GM12874 (cell line): ENCODE data around the gene ADPRM.

ENCODE experiments used
- TF ChIP-seq, protein P1 (sequence below): IDR thresholded peaks from 2 replicates; pipeline ENCODE4 v1.5.1; 2011; ENCODE audit warnings: low read depth, mild to moderate bottlenecking, control low read depth, low read length, moderate library complexity; ENCODE audit not compliant: insufficient read depth

Gene ADPRM

DNA sequence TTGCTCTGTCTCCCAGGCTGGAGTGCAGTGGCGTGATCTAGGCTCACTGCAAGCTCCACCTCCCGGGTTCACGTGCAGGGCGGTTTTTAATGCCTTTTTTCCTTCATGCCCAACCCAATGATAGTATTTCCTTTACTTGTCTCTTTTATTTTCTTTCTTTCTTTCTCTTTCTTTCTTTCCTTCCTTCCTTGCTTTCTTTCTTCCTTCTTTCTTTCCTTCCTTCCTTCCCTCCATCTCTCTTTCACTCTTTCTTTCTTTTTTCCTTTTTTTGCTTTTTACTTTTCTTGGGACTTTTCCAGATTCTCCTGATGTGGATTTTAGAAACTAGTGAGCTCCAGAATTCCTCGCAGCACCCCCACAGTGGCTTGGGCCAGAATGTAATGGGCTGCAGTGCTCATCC, 43.4 kb upstream of the ADPRM start:
- TF ChIP-seq, protein P1, sequence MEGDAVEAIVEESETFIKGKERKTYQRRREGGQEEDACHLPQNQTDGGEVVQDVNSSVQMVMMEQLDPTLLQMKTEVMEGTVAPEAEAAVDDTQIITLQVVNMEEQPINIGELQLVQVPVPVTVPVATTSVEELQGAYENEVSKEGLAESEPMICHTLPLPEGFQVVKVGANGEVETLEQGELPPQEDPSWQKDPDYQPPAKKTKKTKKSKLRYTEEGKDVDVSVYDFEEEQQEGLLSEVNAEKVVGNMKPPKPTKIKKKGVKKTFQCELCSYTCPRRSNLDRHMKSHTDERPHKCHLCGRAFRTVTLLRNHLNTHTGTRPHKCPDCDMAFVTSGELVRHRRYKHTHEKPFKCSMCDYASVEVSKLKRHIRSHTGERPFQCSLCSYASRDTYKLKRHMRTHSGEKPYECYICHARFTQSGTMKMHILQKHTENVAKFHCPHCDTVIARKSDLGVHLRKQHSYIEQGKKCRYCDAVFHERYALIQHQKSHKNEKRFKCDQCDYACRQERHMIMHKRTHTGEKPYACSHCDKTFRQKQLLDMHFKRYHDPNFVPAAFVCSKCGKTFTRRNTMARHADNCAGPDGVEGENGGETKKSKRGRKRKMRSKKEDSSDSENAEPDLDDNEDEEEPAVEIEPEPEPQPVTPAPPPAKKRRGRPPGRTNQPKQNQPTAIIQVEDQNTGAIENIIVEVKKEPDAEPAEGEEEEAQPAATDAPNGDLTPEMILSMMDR = no peak

DNA sequence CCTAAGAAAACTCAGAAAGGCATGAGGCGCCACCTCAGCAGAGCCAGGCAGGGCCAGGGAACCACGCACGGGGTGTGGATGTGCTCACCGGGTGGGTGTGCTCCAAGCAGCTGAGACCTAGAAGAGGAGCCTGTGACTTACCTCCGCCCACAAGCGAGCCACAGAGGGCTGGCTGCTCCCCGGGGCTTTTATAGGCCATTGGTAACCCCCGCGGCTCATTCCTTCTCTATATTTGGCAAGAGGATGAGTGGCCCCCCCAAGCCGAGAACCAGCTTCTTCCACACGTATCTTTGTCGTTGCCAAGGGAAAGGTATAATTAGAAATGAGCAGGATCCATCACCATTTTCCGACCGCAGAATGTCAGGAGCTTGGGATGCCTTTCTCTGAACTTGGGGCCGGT, 40.2 kb upstream of the ADPRM start, which contains the start of gene MYH3:
Gene MYH3 (minus strand): TSS at position 162 of the 400 bp plus-strand sequence. CDS start 2,245 bp downstream, outside the sequence.
- TF ChIP-seq, protein P1 = no peak

- TF ChIP-seq, protein P1 = no peak
Observed at GRCh38 chr17:10657879-10658278, 39.5 kb upstream of the ADPRM start.

DNA sequence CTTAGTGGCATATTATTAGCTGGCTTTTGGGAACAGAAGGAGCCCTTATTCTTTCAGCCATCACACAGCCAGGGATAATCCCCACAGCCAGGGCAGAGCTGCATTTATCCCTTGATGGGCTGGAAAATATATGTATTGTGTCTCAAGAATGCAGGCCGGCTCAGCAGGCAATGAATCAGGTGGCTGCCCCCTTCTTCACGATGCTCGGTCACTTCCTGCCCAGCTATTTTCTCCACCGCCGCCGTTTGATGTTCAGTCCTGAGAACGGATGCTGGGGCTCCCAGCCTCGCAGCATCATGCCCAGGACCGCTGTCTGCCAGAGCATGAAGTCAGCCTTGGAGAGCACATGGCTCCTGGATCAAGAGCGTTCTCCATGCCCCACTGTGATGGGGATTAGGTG, 36.0 kb upstream of the ADPRM start:
- TF ChIP-seq, protein P1 = no peak

DNA sequence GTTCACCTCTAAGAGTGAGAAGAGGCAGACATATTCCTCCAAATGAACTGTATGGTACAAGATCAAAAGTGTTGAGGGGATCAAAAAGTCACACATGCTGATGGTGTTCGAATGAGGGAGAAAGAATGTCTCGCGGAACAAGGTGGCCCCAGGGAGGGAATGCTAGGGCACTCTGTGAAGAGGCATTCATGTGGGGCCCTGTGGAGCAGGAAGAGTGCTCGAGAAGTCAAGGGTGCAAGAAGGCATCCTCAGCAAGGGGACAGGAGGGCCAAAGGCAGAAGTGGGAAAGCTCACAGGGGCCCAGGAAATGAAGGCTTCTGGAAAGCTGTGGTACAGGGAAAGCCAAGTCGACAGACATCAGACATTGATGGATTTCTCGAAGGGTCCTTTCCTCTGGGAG, 34.2 kb upstream of the ADPRM start:
- TF ChIP-seq, protein P1 = no peak

DNA sequence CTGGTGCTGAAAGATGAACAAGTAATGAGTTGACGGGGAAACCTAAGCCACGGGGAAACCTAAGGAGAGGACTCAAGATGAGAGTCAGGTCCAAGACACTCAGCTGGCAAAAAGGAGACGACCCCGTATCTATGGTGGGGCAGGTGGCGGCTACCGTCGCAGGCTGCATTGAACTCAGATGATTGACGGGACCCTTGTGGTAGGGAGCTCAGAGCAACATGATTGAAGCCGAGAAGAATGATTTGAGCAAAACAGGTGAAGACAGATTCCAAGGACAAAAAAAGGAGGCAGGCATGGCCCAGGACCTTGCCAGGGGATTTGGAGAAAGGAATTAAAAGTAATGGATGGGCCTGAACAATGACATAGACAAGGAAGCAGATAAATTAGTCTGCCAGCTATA, 32.8 kb upstream of the ADPRM start:
- TF ChIP-seq, protein P1 = no peak

- TF ChIP-seq, protein P1 = no peak
Observed at GRCh38 chr17:10666906-10667305, 30.5 kb upstream of the ADPRM start.

GRCh38 chr17:10668775-10669174, 28.6 kb upstream of the ADPRM start:
- TF ChIP-seq, protein P1 = no peak
